Middle frontal gyrus (tissue), 1 donor: ENCODE data around the gene PODNL1.
"Not testable (repeated sequence)": the region's sequence is repeated elsewhere in the genome, so short reads cannot be mapped to it uniquely, and the experiment has no call there.

ENCODE experiments used
- DNase-seq: peaks from one replicate; pipeline ENCODE4 v3.0.0-alpha.2; 2015; ENCODE audit warnings: low spot score; ENCODE audit errors: extremely low spot score

The PODNL1 gene

GRCh38 chr19:13974073-13974472 is 35.9 kb upstream of the PODNL1 start:
- no peak for DNase-seq

GRCh38 chr19:13973479-13973878 is 35.3 kb upstream of the PODNL1 start:
- not testable (repeated sequence) for DNase-seq

- no peak for DNase-seq
Measured at GRCh38 chr19:13972368-13973155, 34.3 kb upstream of the PODNL1 start.

GRCh38 chr19:13971868-13972267 is 33.7 kb upstream of the PODNL1 start:
- DNase-seq, result not testable (repeated sequence)

- no peak for DNase-seq
Measured at GRCh38 chr19:13969897-13970296, 31.7 kb upstream of the PODNL1 start.

- no peak for DNase-seq
Measured at GRCh38 chr19:13968999-13969398, 30.8 kb upstream of the PODNL1 start.

GRCh38 chr19:13968383-13968935 is 30.2 kb upstream of the PODNL1 start:
- no peak for DNase-seq

GRCh38 chr19:13967206-13967605 is 29.0 kb upstream of the PODNL1 start:
- DNase-seq, result not testable (repeated sequence)

GRCh38 chr19:13966684-13967128 is 28.5 kb upstream of the PODNL1 start:
- DNase-seq, result no peak

- DNase-seq, result no peak
Measured at GRCh38 chr19:13965926-13966683, 27.9 kb upstream of the PODNL1 start.

GRCh38 chr19:13965377-13965896 is 27.2 kb upstream of the PODNL1 start:
- DNase-seq, result no peak

GRCh38 chr19:13964776-13965175 is 26.6 kb upstream of the PODNL1 start:
- no peak for DNase-seq

GRCh38 chr19:13963603-13964105 is 25.4 kb upstream of the PODNL1 start:
- DNase-seq, result no peak

- no peak for DNase-seq
Measured at GRCh38 chr19:13962699-13963602, 24.7 kb upstream of the PODNL1 start.

GRCh38 chr19:13961826-13962698 is 23.8 kb upstream of the PODNL1 start:
- DNase-seq, result no peak

GRCh38 chr19:13960863-13961784 is 22.9 kb upstream of the PODNL1 start:
- no peak for DNase-seq

- no peak for DNase-seq
Measured at GRCh38 chr19:13959962-13960862, 22.0 kb upstream of the PODNL1 start.
